Lung (tissue), 12 donors: ENCODE data around the gene ZNF787. TPM values are rescaled to one million over a fixed set of nuclear protein-coding genes. Genes with fewer than 3 reads are reported as not detected.

Source experiments
- ATAC-seq: fragments of 200-7000 bp; cut with Tn5 transposase; one replicate; pipeline ENCODE4 v1.9.1; 2020; ENCODE audit warnings: moderate number of reproducible peaks; ENCODE audit not compliant: insufficient read depth, low FRiP score
- DNase-seq, 3 donors: peaks; one replicate each; pipeline ENCODE4 v3.0.0-alpha.2; 2013 to 2017
- H3K27ac ChIP-seq, 2 donors: one replicate each; pipeline ENCODE4 v1.5.1; 2013; ENCODE audit warnings: mild to moderate bottlenecking in 2 of 2, moderate library complexity in 2 of 2, control low read depth in 1 of 2, inconsistent platforms in 1 of 2, low read depth in 1 of 2, low read length in 1 of 2
- H3K27me3 ChIP-seq, 3 donors: one replicate each; pipeline ENCODE4 v1.5.1; 2013; ENCODE audit warnings: low read length in 2 of 3; ENCODE audit not compliant: control insufficient read depth in 3 of 3, insufficient read depth in 3 of 3
- H3K36me3 ChIP-seq, 4 donors: one replicate each; pipeline ENCODE4 v1.5.1; 2013; ENCODE audit warnings: low read length in 4 of 4, mild to moderate bottlenecking in 1 of 4, moderate library complexity in 1 of 4; ENCODE audit not compliant: control insufficient read depth in 4 of 4, insufficient read depth in 4 of 4
- H3K4me1 ChIP-seq, 5 donors: one replicate each; pipeline ENCODE4 v1.5.1; 2013; ENCODE audit warnings: low read length in 5 of 5, mild to moderate bottlenecking in 2 of 5, moderate library complexity in 1 of 5; ENCODE audit not compliant: control insufficient read depth in 5 of 5, insufficient read depth in 5 of 5
- H3K4me3 ChIP-seq: one replicate; pipeline ENCODE4 v1.5.1; 2013; ENCODE audit warnings: mild to moderate bottlenecking, control low read depth, moderate library complexity
- H3K9ac ChIP-seq, 2 donors: one replicate each; pipeline ENCODE4 v1.5.1; 2013; ENCODE audit warnings: low read length in 2 of 2, control low read depth in 1 of 2; ENCODE audit not compliant: insufficient read depth in 1 of 2
- H3K9me3 ChIP-seq, 4 donors: one replicate each; pipeline ENCODE4 v1.5.1; 2013; ENCODE audit warnings: low read length in 3 of 4, mild to moderate bottlenecking in 1 of 4, moderate library complexity in 1 of 4; ENCODE audit not compliant: control insufficient read depth in 4 of 4, insufficient read depth in 3 of 4
- WGBS, 2 donors: extraction: QIAGEN DNeasy Blood & Tissue Kit; methylation state at CpG; one replicate each; pipeline ENCODE4 v1.1.7; 2013; 5-methylcytosine and 5-hydroxymethylcytosine counted together
- polyA plus RNA-seq, 2 donors: library from polyadenylated mRNA; stranded (reverse); fragments of 200-250 nt; gene quantifications; one replicate each; pipeline ENCODE4 v1.2.1, GENCODE V29; 2013
- total RNA-seq, 2 donors: library from RNA; depleted of rRNA in 1 of 2; stranded (reverse); fragments of >200 nt in 1 of 2; gene quantifications; one replicate each; pipeline ENCODE4 v1.2.1, GENCODE V29; 2014 to 2021
- TF ChIP-seq, protein P1 (sequence below): IDR thresholded peaks from 2 replicates; pipeline ENCODE4 v1.5.1; 2012; ENCODE audit warnings: mild to moderate bottlenecking; ENCODE audit errors: control extremely low read depth, extremely low read depth
- donor health status: control.
- donor health status: control.
- donor health status: Bipolar disorder and iron deficiency.
- donor health status: healthy.
- donor health status: DM: yes; HTN: yes; CAD: no.

The ZNF787 gene
- total and polyA plus RNA-seq, 4 donors, result 27.5 to 44.7 (median 32.2) TPM

DNA sequence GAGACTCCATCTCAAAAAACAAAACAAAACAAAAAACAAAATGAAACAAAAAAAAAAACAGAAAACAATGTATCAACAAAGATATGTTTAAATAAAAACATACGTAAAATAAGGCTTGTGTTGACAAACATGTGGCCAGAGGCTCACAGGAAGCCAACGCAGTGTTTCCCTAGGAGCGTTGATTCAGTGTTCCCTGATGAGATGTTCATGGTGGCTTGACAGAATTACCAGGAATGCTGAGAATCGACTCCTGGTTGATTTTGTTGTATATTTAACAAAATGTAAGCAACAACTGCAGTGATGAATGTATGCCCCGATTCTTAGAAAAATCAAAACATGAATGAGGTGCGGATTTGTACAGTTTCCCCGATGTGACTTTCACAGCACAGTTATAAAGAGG, 8.9 kb upstream of the ZNF787 start:
- peak; percentile 73 to 93 (median 90) for DNase-seq
- H3K36me3 ChIP-seq, result no peaks in the 10 kb centered on the region
- no peak overlapping the region for H3K4me3 ChIP-seq
- H3K9me3 ChIP-seq, result peaks cover 0 to 3% (median 0%) of the 10 kb centered on the region in 4 donors
- peak overlapping the region in 1 of 2 donors; percentile 23 for H3K9ac ChIP-seq
- no peak for ATAC-seq
- H3K27me3 ChIP-seq, result no peaks in the 10 kb centered on the region
- peaks cover 0 to 35% (median 8%) of the 10 kb centered on the region in 5 donors for H3K4me1 ChIP-seq
- no peak overlapping the region for H3K27ac ChIP-seq
- TF ChIP-seq, protein P1, sequence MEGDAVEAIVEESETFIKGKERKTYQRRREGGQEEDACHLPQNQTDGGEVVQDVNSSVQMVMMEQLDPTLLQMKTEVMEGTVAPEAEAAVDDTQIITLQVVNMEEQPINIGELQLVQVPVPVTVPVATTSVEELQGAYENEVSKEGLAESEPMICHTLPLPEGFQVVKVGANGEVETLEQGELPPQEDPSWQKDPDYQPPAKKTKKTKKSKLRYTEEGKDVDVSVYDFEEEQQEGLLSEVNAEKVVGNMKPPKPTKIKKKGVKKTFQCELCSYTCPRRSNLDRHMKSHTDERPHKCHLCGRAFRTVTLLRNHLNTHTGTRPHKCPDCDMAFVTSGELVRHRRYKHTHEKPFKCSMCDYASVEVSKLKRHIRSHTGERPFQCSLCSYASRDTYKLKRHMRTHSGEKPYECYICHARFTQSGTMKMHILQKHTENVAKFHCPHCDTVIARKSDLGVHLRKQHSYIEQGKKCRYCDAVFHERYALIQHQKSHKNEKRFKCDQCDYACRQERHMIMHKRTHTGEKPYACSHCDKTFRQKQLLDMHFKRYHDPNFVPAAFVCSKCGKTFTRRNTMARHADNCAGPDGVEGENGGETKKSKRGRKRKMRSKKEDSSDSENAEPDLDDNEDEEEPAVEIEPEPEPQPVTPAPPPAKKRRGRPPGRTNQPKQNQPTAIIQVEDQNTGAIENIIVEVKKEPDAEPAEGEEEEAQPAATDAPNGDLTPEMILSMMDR, result no peak
- 75 to 87% methylated on average over 7 of the region's 7 CpGs for WGBS, 2 donors

DNA sequence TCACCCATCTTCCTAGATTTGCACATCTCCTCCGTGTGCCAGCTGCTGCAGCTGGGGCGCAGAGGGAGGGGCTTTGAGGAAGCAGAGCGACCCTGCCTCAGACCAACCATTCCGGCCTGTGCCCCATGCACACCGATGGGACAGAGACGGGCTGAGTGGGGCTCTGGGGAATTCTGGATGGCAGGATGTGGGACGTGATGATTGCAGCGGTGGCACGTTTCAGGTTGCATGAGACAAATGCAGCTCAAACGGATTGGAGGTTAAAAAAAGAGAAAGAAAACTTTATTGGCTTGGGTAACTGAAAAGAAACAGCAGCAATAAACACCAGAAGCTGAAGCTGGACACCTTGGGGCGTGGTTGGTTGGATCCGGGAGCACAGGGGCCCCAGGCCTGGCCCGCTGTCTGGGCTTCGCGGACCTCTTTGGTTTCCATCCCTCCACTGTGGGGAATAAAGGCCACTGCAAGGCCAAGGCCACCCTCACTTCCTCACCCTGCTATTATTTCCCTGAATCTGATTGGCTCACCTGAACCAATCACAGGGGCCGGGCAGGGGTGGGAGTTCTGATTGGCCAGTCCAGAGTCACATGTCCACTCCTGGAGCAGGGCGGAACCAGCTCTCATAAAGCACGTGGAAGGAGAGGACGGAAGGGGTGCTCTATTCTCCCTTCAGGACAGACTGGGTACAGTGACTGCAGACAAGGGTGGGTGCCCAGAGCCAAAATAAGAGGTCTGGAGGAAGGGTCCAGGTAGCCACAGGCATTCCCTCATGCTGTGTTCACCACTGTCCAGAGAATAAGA, 6.1 kb upstream of the ZNF787 start:
- no peak for DNase-seq
- Histone ChIP-seq H3K9me3 (peaks cover 0 to 3% (median 0%) of the 10 kb centered on the region in 4 donors), H3K27me3 (no peaks in the 10 kb centered on the region), H3K4me3 (no peak overlapping the region), H3K36me3 (no peaks in the 10 kb centered on the region), H3K4me1 (peaks cover 0 to 37% (median 8%) of the 10 kb centered on the region in 5 donors), H3K27ac (no peak overlapping the region), H3K9ac (no peak overlapping the region)
- 90 to 91% methylated on average over 19 of the region's 19 CpGs for whole genome bisulfite sequencing, 2 donors
- TF ChIP-seq, protein P1, result no peak
- ATAC-seq, result no peak

DNA sequence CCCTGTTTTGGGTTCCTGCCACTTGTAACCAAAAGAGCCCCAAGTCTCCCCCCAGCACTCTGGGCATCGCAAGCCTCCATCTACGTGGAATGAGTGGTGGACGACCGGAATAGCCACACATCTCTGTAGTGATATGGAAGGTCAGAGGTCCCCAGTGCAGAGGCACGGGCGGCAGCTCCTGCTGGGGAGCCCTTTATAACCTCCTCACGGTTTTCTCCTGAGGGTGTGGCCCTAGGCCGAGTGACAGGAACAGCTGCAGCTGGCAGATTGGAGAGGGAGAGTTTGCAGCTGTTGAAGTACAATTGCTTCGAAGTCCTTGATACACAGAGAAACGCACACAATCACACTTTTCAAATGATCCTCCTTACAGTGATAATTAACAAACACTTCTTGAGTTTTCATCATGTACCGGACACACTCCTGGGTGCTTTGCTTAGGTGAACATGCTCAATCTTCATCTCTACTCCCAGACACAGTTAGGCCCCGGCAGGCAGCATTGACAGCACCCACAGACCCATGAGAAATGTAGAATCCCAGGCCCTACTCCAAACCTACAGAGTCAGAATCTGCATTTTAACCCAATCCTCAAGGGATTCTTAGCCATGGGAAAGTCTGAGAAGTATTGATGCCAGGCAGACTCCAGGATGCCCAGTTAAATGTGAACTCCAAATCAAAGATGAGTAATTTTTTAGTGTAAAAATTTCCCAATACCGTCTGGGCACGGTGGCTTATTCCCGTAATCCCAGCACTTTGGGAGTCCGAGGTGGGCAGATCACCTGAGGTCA, 4.9 kb upstream of the ZNF787 start:
- WGBS, 2 donors, result 69 to 77% methylated on average over 16 of the region's 16 CpGs
- Histone ChIP-seq H3K4me1 (peaks cover 0 to 37% (median 8%) of the 10 kb centered on the region in 5 donors), H3K4me3 (no peak overlapping the region), H3K27me3 (no peaks in the 10 kb centered on the region), H3K9me3 (peaks cover 0 to 3% (median 0%) of the 10 kb centered on the region in 4 donors), H3K36me3 (no peaks in the 10 kb centered on the region), H3K27ac (no peak overlapping the region), H3K9ac (peak overlapping the region in 1 of 2 donors; percentile 55)
- DNase-seq, result peak; percentile 60 to 85 (median 75)
- no peak for ATAC-seq
- TF ChIP-seq, protein P1, result no peak
